Retina (tissue), 1 donor: Measurements from ENCODE around the gene LENG8.

Experiments used
- DNase-seq: peaks from one replicate; pipeline ENCODE4 v3.0.0-alpha.2; 2016

Gene LENG8

DNA sequence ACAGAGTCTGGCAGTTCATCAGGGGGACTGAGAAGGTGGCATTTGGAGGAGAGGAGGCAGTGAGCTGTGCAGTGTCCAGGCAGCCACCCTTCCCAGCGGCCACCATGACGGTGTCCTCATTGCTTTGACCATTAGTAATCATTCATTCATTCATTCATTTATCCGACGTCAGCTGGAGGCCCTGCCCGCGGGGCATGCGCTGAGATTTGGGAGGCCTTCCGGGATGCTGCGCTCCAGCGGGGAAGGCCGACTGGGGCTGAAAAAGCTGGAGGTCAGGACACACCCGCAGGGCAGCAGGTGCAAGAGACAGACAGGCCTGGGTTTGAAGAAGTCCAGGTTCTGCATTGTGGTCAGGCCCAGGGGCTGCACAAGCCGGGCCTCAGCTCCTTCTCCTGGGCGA is 24.8 kb upstream of the LENG8 start:
- DNase-seq, result no peak

DNA sequence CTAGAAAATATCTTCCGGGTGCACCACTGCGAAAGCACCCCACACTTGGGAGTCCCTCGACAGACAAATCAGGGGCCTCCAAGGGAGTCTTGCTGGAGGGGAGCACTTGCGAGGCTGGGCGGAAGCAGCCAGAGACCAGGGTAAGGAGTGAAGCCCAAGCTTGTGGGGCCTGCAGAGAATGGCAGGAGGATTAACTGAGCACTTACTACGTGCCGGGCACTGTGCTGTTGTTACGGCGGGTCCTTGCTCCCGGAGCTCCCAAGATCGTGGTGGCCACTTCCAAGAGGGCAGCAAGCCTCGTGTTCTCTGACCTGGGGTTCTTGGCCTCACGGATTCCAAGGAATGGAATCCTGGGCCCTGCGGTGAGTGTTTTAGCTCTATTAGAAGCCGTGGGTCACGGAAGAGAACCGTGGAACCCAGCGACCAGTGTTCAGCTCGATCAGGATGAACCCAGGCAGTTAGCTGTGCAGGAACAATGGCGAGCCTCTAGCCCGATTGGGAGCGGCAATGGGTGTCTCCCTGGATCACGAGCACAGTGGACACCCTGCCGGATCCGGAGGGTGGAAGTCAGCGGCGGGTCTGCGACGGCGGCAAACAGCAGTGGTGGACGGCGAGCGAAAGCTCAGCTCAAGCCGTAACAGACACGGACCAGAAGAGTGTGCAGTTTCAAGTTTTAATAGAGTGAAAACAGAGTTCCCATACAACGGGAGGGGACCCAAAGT is 24.2 kb upstream of the LENG8 start:
- DNase-seq, result no peak

GRCh38 chr19:54425382-54425723 is 23.6 kb upstream of the LENG8 start:
- no peak for DNase-seq

DNA sequence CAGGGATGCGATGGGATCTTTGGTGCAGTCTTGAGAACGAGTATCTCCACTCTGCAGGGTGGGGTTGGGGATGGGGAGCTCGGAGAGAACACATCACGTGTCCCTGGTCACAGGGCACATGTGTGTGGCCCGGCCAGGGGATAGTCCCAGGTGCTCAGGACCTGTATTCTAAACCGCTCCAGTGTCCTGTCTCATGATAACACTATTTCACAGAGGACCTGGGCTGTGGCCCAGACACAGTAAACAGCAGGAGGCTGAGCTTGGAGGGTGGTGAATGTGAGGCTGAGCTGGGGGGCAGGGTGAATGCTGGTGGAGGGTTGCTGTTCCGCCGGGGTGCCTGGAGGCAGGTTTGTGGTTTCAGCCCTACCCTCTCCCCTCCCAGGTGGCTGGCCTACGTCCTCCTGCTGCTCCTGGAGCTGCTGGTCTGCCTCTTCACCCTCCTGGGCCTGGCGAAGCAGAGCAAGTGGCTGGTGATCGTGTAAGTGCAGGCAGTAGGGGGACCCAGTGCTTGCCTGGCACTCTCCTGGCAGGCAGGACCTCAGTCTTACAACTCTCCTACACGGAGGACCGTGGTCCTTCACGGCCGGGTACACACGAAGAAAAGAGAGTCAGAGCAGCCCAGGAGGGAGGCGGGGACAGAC is 22.6 kb upstream of the LENG8 start:
- DNase-seq, result peak; percentile 65

DNA sequence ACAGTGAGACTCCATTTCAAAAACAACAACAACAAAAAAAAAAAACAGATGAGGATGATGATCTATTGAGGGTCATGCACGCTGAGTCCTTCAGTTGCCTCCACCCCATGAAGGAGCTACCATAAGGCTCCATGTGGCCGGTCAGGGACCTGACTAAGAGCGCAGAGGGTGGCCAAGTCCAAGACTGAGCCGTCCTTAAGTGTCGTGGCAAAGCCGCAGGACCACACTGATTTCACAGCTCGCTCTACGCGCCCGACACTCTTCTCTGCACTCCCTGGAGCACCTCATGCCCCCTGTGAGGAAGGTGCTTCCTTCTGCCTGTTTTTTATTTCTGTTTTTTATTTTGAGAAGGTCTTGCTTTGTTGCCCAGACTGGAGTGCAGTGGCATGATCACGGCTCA is 21.4 kb upstream of the LENG8 start:
- no peak for DNase-seq

GRCh38 chr19:54428323-54429175 is 20.4 kb upstream of the LENG8 start:
- no peak for DNase-seq

DNA sequence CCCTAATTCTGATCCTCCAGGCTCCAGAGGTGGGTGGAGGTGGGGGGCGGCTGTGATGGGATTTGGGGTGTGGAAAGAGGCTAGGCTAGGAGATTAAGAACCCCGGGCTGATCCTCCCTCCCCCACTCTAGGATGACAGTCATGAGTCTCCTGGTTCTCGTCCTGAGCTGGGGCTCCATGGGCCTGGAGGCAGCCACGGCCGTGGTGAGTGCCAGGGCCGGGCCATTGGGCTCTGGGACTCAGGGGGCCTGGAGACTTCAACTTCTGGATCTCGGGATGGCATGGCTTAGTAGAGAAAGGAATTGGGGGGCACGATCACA is 19.9 kb upstream of the LENG8 start:
- DNase-seq, result no peak

GRCh38 chr19:54429545-54430227 is 19.3 kb upstream of the LENG8 start:
- DNase-seq, result no peak

- DNase-seq, result peak; percentile 78
Observed at GRCh38 chr19:54430306-54431254, 18.4 kb upstream of the LENG8 start.

DNA sequence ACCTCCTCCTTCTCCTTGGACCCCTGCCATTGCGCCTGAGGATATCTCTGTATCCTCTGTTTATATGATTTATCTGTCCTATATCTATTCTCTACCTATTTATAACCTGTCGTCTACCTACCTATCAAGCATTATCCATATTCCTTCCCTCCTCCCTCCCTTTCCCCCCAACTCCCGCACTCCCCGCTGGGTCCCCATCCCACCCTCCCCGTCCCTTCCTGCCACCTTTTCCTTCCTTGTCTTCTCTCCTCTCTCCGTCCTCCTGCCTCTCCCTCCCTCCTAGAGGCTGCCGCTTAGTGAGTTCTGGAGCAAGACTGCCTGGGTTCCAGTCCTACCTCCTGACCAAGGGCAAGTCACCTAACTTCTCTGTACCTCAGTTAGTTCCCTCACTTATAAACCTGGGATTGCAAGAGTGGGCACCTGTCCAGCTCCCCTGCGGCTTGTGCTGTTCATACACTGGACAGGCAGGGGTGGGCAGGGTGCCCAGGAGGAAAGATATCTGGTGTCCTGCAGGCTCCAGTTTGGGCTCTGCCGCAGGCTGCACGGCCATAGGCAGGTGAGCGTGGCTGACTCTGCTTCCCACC is 17.7 kb upstream of the LENG8 start:
- no peak for DNase-seq

GRCh38 chr19:54432144-54432738 is 16.8 kb upstream of the LENG8 start:
- DNase-seq, result no peak

- DNase-seq, result no peak
Observed at GRCh38 chr19:54433697-54434096, 15.3 kb upstream of the LENG8 start.

- no peak for DNase-seq
Observed at GRCh38 chr19:54434112-54434872, 14.7 kb upstream of the LENG8 start.

- DNase-seq, result no peak
Observed at GRCh38 chr19:54434873-54435214, 14.2 kb upstream of the LENG8 start.

- DNase-seq, result no peak
Observed at GRCh38 chr19:54435551-54436016, 13.4 kb upstream of the LENG8 start.

- DNase-seq, result peak; percentile 59
Observed at GRCh38 chr19:54436031-54436523, 12.9 kb upstream of the LENG8 start.

GRCh38 chr19:54436628-54437252 is 12.3 kb upstream of the LENG8 start:
- DNase-seq, result no peak

- DNase-seq, result peak; percentile 76
Observed at GRCh38 chr19:54439174-54439851, 9.7 kb upstream of the LENG8 start.

DNA sequence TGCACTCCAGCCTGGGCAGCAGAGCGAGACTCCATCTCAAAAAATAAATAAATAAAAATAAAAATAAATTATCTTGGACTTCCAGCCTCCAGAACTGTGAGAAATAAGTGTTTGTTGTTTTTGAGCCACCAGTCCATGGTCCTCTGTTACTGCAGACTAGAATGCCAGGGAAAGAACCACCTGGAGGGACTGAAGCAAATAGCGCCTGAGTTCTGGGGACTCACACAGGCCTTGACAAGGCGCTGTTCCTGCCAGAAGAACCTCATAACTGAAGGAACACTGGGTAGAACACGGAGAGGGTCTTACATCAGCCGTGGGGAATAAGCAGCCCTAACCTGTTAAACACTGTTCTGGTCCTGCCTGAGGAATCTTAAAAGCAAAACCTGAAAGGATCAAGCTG is 8.4 kb upstream of the LENG8 start:
- no peak for DNase-seq
